HEK293 (cell line): ENCODE data around the gene C19orf44.
"Not testable (repeated sequence)": the region's sequence is repeated elsewhere in the genome, so short reads cannot be mapped to it uniquely, and the experiment has no call there.

Source experiments
- CTCF ChIP-seq: fragments of 450-650 bp; formaldehyde crosslinking; IDR thresholded peaks from 2 replicates; pipeline ENCODE4 v1.5.1; 2016; ENCODE audit warnings: missing biosample characterization, missing genetic modification characterization
- HOXA7 ChIP-seq: sonication (generic); formaldehyde crosslinking; IDR thresholded peaks from 2 replicates; pipeline ENCODE4 v1.8.1; 2022; ENCODE audit warnings: missing genetic modification reagents, borderline replicate concordance
- MEIS1 ChIP-seq: sonication (generic); formaldehyde crosslinking; IDR thresholded peaks from 2 replicates; pipeline ENCODE4 v1.8.1; 2022; ENCODE audit warnings: missing genetic modification reagents, mild to moderate bottlenecking, borderline replicate concordance
- PBX3 ChIP-seq: sonication (generic); formaldehyde crosslinking; IDR thresholded peaks from 2 replicates; pipeline ENCODE4 v1.8.1; 2022; ENCODE audit warnings: mild to moderate bottlenecking, moderate library complexity, missing genetic modification reagents
- YY1 ChIP-seq: fragments of 450-650 bp; formaldehyde crosslinking; IDR thresholded peaks from 2 replicates; pipeline ENCODE4 v1.5.1; 2018; ENCODE audit warnings: missing biosample characterization, missing genetic modification characterization
- ZBTB11 ChIP-seq: fragments of 450-650 bp; formaldehyde crosslinking; conservative IDR thresholded peaks from 2 replicates; pipeline ENCODE4 v1.5.1; 2016; ENCODE audit warnings: low read depth, missing biosample characterization, missing genetic modification characterization
- ZNF223 ChIP-seq: fragments of 450-650 bp; formaldehyde crosslinking; IDR thresholded peaks from 2 replicates; pipeline ENCODE4 v1.5.1; 2016; ENCODE audit warnings: missing biosample characterization, missing genetic modification characterization
- ZNF239 ChIP-seq: fragments of 450-650 bp; formaldehyde crosslinking; IDR thresholded peaks from 2 replicates; pipeline ENCODE4 v1.5.1; 2016; ENCODE audit warnings: missing biosample characterization, missing genetic modification characterization
- ZNF292 ChIP-seq: fragments of 450-650 bp; formaldehyde crosslinking; IDR thresholded peaks from 2 replicates; pipeline ENCODE4 v1.5.1; 2016; ENCODE audit warnings: low read depth, missing biosample characterization, missing genetic modification characterization, borderline replicate concordance
- ZNF529 ChIP-seq: fragments of 450-650 bp; formaldehyde crosslinking; IDR thresholded peaks from 2 replicates; pipeline ENCODE4 v1.5.1; 2017; ENCODE audit warnings: missing genetic modification characterization, missing biosample characterization; ENCODE audit not compliant: insufficient replicate concordance
- ZNF596 ChIP-seq: fragments of 450-650 bp; IDR thresholded peaks from 2 replicates; pipeline ENCODE4 v1.5.0; 2018; ENCODE audit warnings: missing biosample characterization, mild to moderate bottlenecking, missing genetic modification characterization, moderate library complexity
- ZNF660 ChIP-seq: fragments of 450-650 bp; IDR thresholded peaks from 2 replicates; pipeline ENCODE4 v1.5.1; 2018; ENCODE audit warnings: missing biosample characterization, mild to moderate bottlenecking, missing genetic modification characterization
- ZNF670 ChIP-seq: fragments of 450-650 bp; formaldehyde crosslinking; IDR thresholded peaks from 2 replicates; pipeline ENCODE4 v1.5.1; 2016; ENCODE audit warnings: missing biosample characterization, missing genetic modification characterization, low read depth

GRCh38 chr19:16486476-16486875 is 9.7 kb upstream of the C19orf44 start:
- not testable (repeated sequence) for TF ChIP-seq CTCF (tag by site-specific recombination); HOXA7 (CRISPR knock-in tag); ZNF529 (tag by site-specific recombination); ZNF223 (tag by site-specific recombination); MEIS1 (CRISPR knock-in tag); YY1; ZNF292; PBX3 (CRISPR knock-in tag); ZNF670; ZNF660 (tag by site-specific recombination); ZBTB11; ZNF596 (tag by site-specific recombination); ZNF239 (tag by site-specific recombination)
